RPMI8226 (cell line): ENCODE measurements around the gene PREX1.
"Not testable (repeated sequence)": the region's sequence is repeated elsewhere in the genome, so short reads cannot be mapped to it uniquely, and the experiment has no call there.

Experiments
- DNase-seq: peaks from one replicate; pipeline ENCODE4 v3.0.0-alpha.2; 2015

The PREX1 gene

DNA sequence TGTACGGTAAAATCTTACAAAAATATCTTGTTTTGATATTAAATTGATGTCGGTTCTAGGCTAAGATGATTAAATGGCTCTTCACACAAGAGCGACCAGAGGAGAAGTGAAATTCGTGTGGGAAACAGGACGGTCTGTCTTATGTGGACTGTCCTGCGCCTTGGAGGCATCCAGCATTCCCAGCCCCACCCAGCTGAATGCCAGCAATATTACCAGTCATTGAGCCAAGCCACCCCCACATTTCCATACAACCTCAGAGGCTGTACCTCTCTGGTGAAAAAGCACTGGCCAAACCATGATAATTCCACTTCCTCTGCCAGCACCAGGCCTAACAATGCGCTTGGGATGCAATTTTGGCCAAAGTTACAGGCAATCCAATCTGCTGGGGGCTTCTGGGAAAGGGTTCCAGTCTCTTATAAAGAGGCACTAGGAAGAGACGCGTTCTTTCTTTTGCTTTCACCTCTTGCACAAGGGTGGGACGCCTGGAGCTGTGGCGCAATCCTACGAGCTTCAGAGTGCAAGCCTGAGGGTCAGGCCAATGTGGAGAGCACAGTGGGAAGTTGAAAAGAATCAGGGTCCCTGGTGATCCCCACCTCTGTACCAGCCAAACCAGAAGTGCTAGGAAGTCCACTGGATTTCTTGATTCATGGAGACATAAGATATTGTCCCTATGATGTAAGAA, 213.1 kb downstream of the PREX1 start:
- DNase-seq: no peak

- DNase-seq: no peak
Observed at GRCh38 chr20:48613926-48614325, 213.9 kb downstream of the PREX1 start.

GRCh38 chr20:48612335-48612734, 215.5 kb downstream of the PREX1 start:
- DNase-seq: no peak

- no peak for DNase-seq
Observed at GRCh38 chr20:48610996-48611395, 216.8 kb downstream of the PREX1 start.

DNA sequence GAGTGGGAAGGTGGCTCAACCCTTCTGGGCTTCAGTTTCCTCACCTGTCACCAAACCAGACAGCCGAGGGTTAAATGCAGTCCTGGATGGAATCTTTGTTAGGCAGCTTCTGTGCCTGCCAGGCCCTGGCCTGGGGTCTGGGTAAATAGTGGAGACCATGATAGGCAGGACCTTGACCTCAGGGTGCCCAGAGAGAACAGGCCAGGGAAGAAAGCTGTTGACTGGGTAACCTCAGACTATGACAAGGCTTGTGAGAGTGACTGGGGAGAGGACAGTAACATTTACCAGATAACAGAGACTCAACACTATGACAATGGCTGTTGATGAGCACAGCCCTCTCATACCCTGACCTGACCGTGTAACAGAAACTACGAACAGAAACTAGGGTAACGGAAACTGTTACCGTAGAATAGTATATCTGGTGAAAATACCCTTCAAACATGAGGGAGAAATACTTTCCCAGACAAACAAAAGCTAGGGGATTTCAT, 218.3 kb downstream of the PREX1 start:
- DNase-seq: no peak

GRCh38 chr20:48608756-48609155, 219.0 kb downstream of the PREX1 start:
- DNase-seq: no peak

DNA sequence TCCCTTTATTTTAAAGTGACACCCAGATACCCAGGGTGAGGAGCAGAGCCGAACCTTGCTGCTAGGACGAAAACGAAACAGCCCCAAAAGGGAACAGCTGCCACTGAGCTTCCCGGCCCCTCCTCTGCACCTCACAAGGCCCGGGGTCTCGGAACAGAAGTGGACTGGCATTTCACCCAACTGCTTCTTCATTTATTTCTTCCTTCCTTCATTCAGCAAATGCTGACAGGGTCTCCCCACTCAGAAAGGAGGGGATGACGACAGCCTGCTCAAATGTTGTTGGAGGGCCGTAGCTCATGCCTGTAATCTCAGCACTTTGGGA, 220.3 kb downstream of the PREX1 start:
- no peak for DNase-seq

GRCh38 chr20:48606841-48607543, 220.8 kb downstream of the PREX1 start:
- no peak for DNase-seq

- no peak for DNase-seq
Observed at GRCh38 chr20:48606172-48606840, 221.5 kb downstream of the PREX1 start.

GRCh38 chr20:48605364-48606171, 222.2 kb downstream of the PREX1 start:
- DNase-seq: no peak

GRCh38 chr20:48604936-48605335, 222.9 kb downstream of the PREX1 start:
- DNase-seq: no peak

DNA sequence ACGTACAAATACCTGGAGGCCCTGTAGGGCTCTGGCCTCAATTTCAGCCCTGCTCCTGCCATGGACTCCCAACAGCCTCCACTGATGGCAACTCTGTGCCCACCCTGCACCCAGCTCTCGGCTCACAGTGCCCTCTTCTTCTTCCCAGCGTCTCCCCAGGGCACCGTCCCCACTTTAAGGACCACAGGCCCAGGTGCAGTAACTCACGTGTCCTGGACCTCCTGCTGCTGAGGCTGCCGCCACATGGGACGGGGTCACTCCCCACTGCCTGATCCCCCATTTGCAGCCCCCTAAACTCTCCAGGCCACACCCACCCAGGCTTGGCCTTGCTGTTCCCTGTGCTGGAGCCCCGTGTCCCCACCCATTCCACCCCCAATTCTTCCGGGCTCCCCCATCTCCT, 223.4 kb downstream of the PREX1 start:
- DNase-seq: no peak

DNA sequence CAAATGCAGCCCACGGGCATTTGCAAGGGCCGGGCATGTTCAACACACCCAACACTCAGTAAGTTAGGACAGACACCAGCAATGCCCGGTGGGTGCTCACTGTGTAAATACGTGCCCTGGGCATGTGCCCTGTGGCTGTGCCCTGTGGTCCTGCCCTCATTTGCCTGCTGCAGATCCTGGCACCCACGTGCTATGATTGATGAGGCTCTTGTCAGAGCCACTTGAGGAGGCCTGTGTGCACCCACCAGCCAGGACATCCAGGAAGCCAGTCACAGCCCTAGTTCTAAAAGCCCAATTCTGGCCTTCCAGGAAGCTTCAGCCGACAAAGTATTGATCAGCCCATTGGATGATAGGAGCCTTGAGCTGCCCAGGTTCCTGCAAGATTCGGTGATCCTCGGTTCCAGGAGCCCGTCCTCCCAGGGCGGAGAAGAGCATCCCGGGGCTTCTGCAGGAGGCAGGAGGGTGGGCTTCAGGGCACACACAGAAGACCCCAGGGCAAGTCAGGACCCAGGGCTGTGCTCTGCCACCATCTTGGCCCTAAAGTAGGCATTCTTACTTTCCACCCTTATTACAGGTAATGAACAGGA, 223.9 kb downstream of the PREX1 start:
- no peak for DNase-seq

GRCh38 chr20:48603116-48603818, 224.5 kb downstream of the PREX1 start:
- DNase-seq: no peak

DNA sequence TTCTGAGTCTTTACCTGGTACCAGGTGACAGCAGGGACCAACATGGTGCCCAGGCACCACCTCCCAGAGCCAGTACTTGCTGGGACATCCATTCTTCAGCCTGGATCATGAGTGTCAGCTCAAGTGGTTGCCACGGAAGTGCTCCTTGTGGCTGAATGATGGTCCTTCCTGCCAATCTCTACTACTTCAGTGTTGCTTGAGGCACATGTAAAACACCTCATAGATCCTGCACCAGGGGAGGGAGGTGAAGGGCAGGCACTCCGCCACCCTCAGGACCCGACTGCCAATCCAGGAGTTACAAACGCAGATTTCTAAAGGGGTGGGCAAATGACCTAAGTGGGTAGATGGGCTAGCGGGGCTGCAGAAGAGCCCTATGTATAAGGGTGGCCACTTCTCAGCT, 226.0 kb downstream of the PREX1 start:
- DNase-seq: no peak

GRCh38 chr20:48600470-48600945, 227.3 kb downstream of the PREX1 start:
- DNase-seq: no peak

DNA sequence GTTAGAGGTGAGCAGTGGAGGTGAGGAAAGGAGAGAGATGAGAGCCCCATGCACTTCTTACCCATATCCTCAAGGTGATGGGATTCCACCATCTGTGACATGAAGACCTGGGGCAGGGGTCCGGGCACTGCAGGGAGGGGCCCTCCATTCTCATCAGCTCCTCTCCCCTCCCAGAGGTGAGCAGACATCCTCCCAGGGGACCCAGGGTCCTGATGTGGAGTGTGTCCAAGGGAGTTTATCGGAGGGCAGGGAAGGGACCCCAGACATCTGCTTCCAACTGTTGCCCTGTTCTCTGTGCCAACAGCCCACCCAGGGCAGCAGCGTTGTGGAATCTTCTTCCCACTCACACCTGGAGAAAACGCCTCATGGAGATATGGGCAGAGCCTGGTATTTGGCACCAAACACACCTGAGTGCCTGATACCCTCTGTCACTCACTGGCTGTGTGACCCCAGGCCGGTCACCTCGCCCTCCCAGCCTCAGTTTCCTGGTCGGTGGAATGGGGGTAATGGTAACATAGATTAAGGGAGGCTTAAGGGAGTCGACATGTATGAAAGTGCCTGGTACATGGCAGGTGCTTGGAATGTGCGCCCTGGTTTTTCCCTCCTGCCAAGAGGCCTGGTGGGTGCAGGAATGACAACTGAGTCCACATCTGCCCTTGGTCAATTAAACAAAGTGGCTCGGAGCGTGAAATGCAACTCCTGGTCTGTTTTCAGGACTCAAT, 227.9 kb downstream of the PREX1 start:
- DNase-seq: no peak

DNA sequence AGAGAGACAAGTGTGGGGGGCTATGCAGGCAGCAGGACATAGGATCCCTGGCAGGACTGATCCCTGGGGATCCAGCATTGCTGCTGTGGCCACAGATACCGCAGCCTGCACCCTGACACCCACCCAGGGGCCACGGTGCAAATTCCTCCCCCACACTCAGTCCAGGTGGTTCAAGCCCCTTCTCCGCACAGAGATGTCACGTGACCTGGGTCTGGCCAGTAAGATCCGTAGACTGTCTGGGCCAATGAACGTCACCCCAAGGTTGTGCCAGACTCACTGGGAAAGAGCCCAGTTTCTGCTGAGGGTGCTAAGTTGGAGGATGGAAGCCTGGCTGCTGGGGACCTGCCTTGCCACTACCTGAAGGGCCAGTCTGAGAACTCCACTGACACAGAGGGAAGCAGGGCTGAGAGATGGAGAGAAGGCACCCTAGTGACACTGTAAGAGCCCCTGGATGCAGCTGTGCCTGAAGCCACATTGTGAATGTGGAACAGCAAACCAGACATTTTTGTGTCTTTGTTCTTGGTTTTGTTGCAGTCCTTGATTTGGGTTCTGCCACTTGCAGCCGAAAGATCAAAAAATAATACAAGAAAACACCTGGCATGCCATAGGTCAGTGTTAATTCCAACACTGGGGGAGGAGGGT, 228.6 kb downstream of the PREX1 start:
- no peak for DNase-seq

- not testable (repeated sequence) for DNase-seq
Observed at GRCh38 chr20:48598303-48598941, 229.4 kb downstream of the PREX1 start.
